OCI-LY7 (cell line): ENCODE data around the gene KRT35.

ENCODE experiments used
- CTCF ChIP-seq: fragments of 200-600 bp; sonication (generic); conservative IDR thresholded peaks from 2 replicates; pipeline ENCODE4 v1.5.1; 2014; ENCODE audit warnings: mild to moderate bottlenecking, antibody characterized with exemption, low read length, moderate library complexity, mixed read lengths
- EZH2phosphoT487 ChIP-seq: fragments of 200-600 bp; sonication (generic); IDR thresholded peaks from 2 replicates; pipeline ENCODE4 v1.6.1; 2018; ENCODE audit warnings: low read depth, borderline replicate concordance, mild to moderate bottlenecking, mixed run types, antibody characterized with exemption, low read length, moderate library complexity, mixed read lengths

- TF ChIP-seq CTCF, result no peak
- no peak for TF ChIP-seq EZH2phosphoT487
Observed at GRCh38 chr17:41498276-41498675, 17.3 kb upstream of the KRT35 start.
